HUES64 (cell line): Measurements from ENCODE around the gene TADA2B.
"Not testable (repeated sequence)": the region's sequence is repeated elsewhere in the genome, so short reads cannot be mapped to it uniquely, and the experiment has no call there.

Experiments
- H3K27ac ChIP-seq: 2 replicates; pipeline ENCODE4 v1.7.0; 2013; ENCODE audit warnings: low read depth, low read length, inconsistent platforms
- H3K27me3 ChIP-seq: 2 replicates; pipeline ENCODE4 v1.6.1; 2013; ENCODE audit warnings: mild to moderate bottlenecking, low read length; ENCODE audit not compliant: insufficient read depth
- H3K36me3 ChIP-seq: 2 replicates; pipeline ENCODE4 v1.6.1; 2013; ENCODE audit warnings: mild to moderate bottlenecking, low read length; ENCODE audit not compliant: insufficient read depth
- H3K4me1 ChIP-seq: 2 replicates; pipeline ENCODE4 v1.6.1; 2013; ENCODE audit warnings: mild to moderate bottlenecking, low read length, moderate library complexity; ENCODE audit not compliant: insufficient read depth
- H3K4me3 ChIP-seq: 2 replicates; pipeline ENCODE4 v1.5.1; 2013; ENCODE audit warnings: mild to moderate bottlenecking, low read length, moderate library complexity
- H3K9ac ChIP-seq: 2 replicates; pipeline ENCODE4 v1.6.1; 2013; ENCODE audit warnings: mild to moderate bottlenecking, low read depth, low read length
- H3K9me3 ChIP-seq: 2 replicates; pipeline ENCODE4 v1.6.1; 2013; ENCODE audit warnings: low read depth, low read length; ENCODE audit not compliant: insufficient read depth
- WGBS: fragments of 150-250, 120-280 bp; methylation state at CpG from one replicate; pipeline ENCODE4 v1.1.7; 2013; ENCODE audit warnings: missing lambda C conversion rate; 5-methylcytosine and 5-hydroxymethylcytosine counted together

Gene TADA2B

DNA sequence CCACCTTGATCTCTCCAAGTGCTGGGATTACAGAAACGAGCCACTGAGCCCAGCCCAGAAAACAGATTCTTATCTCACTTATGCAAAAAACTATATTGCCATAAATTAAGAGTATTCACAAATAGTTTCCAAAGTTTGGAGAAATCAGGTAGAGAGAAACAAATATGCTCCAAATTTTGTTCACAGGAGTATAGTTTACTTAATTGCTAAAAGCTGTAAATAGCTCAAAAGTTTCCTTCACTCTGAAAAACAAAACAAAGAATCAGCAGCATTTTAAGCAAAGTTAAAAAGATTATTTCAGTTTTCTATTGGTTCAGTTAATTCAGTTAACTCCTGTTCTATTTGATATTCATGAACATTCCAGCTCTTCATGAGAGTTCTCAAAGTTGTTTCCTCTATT lies 43.2 kb downstream of the TADA2B start:
- Histone ChIP-seq H3K9ac (no peak overlapping the region), H3K4me1 (no peaks in the 10 kb centered on the region), H3K36me3 (no peaks in the 10 kb centered on the region), H3K4me3 (no peak overlapping the region), H3K27me3 (peaks cover 82% of the 10 kb centered on the region), H3K27ac (no peak overlapping the region), H3K9me3 (peaks cover 10% of the 10 kb centered on the region; the same call in 1 of the 2 replicates)
- 30% methylated on average over 1 of the region's 1 CpG for WGBS

GRCh38 chr4:7087036-7087435 lies 43.9 kb downstream of the TADA2B start:
- Histone ChIP-seq H3K4me1 (no peaks in the 10 kb centered on the region), H3K9me3 (peaks cover 10% of the 10 kb centered on the region; the same call in 1 of the 2 replicates), H3K27ac (no peak overlapping the region), H3K9ac (no peak overlapping the region), H3K36me3 (no peaks in the 10 kb centered on the region), H3K4me3 (no peak overlapping the region), H3K27me3 (peaks cover 84% of the 10 kb centered on the region)
- 82% methylated on average over 3 of the region's 3 CpGs for WGBS

DNA sequence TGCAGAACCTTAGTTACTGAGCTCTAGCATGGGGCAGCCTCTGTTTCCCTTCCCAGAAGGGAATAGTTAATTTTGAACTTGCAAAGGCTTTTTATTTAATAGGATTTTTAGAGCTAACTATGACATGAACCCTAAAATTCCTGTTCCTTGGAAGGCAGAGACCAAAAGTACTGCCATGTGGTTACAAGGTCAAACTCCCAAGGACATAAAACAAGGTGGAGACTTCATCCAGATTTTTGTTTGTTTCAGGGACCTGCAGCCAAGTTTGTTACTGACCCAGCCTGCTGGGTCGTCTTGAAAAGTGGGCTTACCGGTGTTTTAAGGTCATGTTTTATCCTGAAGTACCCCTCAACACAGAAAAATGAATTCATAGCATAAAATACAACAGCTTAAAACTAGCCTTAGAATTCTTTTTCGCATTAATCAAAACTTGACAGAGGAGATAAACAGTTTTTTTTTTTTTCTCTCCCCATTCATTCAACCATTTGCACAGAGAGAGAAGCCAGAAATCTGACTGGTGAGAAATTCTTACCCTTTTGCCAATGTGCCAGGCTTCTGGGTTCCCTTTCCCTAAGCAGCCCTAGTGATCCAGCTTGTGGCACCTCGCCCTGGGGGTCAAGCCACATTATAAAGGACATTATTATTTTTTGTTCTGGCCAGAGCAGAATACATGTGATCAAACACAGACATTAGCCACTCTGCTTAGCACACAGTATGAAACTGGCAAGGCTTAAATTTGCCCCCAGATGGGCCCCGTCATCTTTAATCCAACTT lies 46.2 kb downstream of the TADA2B start:
- H3K9me3 ChIP-seq: peaks cover 10% of the 10 kb centered on the region; the same call in 1 of the 2 replicates
- H3K27me3 ChIP-seq: peaks cover 91% of the 10 kb centered on the region
- 90% methylated on average over 5 of the region's 5 CpGs for WGBS
- no peak overlapping the region for H3K4me3 ChIP-seq
- H3K27ac ChIP-seq: no peak overlapping the region
- no peaks in the 10 kb centered on the region for H3K36me3 ChIP-seq
- no peaks in the 10 kb centered on the region for H3K4me1 ChIP-seq
- no peak overlapping the region for H3K9ac ChIP-seq

- Histone ChIP-seq H3K27me3 (peaks cover 96% of the 10 kb centered on the region), H3K9ac (no peak overlapping the region), H3K4me1 (no peaks in the 10 kb centered on the region), H3K9me3 (peaks cover 4% of the 10 kb centered on the region; the same call in 1 of the 2 replicates), H3K27ac (no peak overlapping the region), H3K36me3 (no peaks in the 10 kb centered on the region), H3K4me3 (no peak overlapping the region)
- 67% methylated on average over 1 of the region's 3 CpGs for WGBS
Measured at GRCh38 chr4:7092026-7092425, 48.9 kb downstream of the TADA2B start.

DNA sequence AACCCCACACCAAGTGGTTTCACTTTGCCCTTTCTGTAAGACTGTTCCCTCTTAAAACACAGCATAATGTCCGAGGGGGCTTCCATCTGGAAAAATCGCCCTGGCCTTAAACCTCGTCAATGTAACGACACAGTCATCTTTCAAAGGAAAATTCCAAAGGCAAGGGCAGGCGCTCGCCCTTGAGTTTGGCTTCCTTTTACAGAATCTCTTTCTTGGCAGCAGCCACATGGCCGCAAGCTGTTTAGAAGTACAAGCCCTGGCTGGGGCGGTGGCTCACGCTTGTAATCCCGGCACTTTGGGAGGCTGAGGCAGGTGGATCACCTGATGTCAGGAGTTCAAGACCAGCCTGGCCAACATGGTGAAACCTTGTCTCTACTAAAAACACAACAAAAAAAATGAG lies 51.7 kb downstream of the TADA2B start:
- Histone ChIP-seq H3K27me3 (peaks cover 91% of the 10 kb centered on the region), H3K9me3 (no peaks in the 10 kb centered on the region), H3K27ac (no peak overlapping the region), H3K9ac (no peak overlapping the region), H3K4me1 (no peaks in the 10 kb centered on the region), H3K4me3 (no peak overlapping the region), H3K36me3 (no peaks in the 10 kb centered on the region)
- 92% methylated on average over 10 of the region's 10 CpGs for WGBS

DNA sequence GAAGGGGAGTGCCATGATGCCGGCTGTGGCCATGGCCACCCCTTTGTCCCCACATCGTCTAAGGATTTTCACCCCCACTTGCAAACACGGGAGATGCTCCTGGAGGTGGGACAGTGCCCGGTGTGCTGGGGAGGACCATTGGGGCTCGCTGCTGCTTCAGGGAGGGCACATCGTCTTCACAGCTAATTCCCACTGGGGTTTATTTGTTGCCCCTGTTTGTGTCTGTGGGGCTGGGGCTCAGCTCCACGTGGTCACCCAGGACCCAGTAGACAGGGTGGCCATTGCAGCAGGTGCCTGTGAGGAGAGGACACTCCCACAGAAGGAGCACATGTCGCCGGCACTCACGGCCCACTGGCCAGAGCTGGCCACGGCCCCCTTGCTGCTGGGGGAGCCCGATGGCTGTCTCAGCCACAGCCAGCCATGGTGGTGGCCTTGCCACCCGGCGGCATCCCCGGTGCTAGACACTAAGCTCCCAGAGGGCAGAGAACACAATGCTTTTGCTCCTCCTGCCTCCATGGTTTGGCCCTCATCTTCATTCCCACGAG lies 52.5 kb downstream of the TADA2B start:
- WGBS: 91% methylated on average over 16 of the region's 16 CpGs
- Histone ChIP-seq H3K9ac (no peak overlapping the region), H3K4me1 (no peaks in the 10 kb centered on the region), H3K36me3 (no peaks in the 10 kb centered on the region), H3K9me3 (no peaks in the 10 kb centered on the region), H3K27me3 (peaks cover 90% of the 10 kb centered on the region), H3K27ac (no peak overlapping the region), H3K4me3 (no peak overlapping the region)

GRCh38 chr4:7096236-7096635 lies 53.1 kb downstream of the TADA2B start:
- H3K27me3 ChIP-seq: peaks cover 86% of the 10 kb centered on the region
- H3K36me3 ChIP-seq: no peaks in the 10 kb centered on the region
- H3K9ac ChIP-seq: no peak overlapping the region
- H3K9me3 ChIP-seq: no peaks in the 10 kb centered on the region
- no peak overlapping the region for H3K4me3 ChIP-seq
- 95% methylated on average over 7 of the region's 7 CpGs for WGBS
- no peak overlapping the region for H3K27ac ChIP-seq
- H3K4me1 ChIP-seq: 0 out of 2 replicates have a peak, but pooled peaks cover under 1% of the 10 kb centered on the region

DNA sequence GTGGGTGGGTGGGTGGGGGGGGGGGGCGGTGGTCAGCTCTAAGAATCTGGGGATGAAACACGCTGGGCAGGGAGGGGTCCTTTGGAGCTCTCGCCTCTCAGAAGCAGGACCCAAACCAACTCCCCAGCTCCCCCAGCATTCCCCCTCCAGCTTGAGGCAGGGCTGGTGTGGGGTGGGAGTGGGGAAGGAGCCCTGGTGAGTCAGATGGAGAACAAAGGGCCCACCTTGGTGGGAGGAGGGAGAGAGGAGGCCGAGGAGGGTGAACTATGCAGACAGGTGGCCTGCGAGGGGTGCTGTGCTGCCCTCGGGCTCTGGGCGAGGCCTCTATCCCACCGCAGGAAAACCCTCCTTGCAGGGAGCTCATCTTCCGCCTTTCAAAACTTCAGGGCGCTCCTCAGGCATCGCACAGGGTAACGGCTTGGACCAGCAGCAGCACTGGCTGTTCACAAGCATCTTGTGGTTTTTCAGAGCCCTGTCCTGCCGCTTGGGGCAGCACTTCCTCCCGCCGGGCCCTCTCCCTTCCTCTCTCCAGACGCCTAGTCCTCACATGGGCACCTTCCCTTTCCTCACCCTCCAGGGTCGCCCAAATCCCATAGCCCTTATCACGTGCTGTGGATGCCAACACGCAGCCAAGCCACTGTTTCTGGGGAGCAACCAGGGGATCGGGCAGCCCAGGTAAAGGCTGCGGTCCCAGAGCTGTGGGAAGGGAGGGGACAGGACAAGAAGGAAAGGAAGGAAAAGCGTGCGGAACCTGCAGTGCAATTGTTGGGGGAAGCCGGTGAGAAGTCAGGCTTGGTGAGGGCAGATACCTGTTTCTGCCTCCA lies 58.7 kb downstream of the TADA2B start:
- WGBS: 12% methylated on average over 21 of the region's 24 CpGs
- peaks cover 6% of the 10 kb centered on the region; the same call in 1 of the 2 replicates for H3K4me1 ChIP-seq
- no peak overlapping the region for H3K27ac ChIP-seq
- peak overlapping the region; percentile 43 for H3K4me3 ChIP-seq
- no peaks in the 10 kb centered on the region for H3K36me3 ChIP-seq
- H3K9me3 ChIP-seq: no peaks in the 10 kb centered on the region
- H3K9ac ChIP-seq: no peak overlapping the region
- H3K27me3 ChIP-seq: peaks cover 53% of the 10 kb centered on the region

- not testable (repeated sequence) for H3K27ac ChIP-seq
Measured at GRCh38 chr4:7102516-7102909, 59.3 kb downstream of the TADA2B start.

DNA sequence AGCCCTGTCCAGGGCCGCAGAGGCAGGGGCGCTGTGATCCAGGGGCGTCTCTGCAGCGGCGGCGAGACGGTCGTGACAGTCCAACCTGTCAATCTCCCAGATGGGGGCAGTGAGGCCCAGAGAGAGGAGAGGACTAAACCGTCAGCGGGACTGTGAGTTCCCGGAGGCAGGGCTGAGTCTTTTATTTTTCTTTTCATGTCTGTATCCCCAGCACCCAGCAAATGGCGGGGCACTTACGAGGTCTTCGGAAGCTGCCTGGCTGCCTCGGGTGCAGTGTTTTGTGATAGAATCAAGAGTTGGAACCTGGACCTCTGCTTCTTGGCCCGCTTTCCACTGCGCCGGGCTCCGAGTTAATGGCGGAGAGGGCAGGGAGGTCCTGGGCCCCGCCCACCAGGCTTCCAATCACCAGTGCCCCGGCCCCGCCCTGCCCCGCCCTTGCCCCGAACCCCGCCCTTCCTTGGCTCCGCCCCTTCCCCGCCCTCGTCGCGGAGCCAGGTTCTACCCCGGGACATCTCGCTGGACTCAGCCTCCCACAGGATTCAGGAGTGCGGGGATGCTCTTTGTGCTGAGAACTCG lies 59.9 kb downstream of the TADA2B start:
- Histone ChIP-seq H3K36me3 (no peaks in the 10 kb centered on the region), H3K27me3 (peaks cover 41% of the 10 kb centered on the region), H3K27ac (no peak overlapping the region), H3K9me3 (no peaks in the 10 kb centered on the region), H3K4me1 (peaks cover 6% of the 10 kb centered on the region; the same call in 1 of the 2 replicates), H3K9ac (peak overlapping the region; percentile 37; the same call in 1 of the 2 replicates), H3K4me3 (peak overlapping the region; percentile 84)
- WGBS: under 1% methylated on average over 35 of the region's 35 CpGs

More at GRCh38 chr4:7102516-7102909, 59.3 kb downstream of the TADA2B start:
- H3K4me1 ChIP-seq, H3K9ac ChIP-seq, H3K9me3 ChIP-seq, H3K36me3 ChIP-seq: not testable (repeated sequence)
- 71% methylated on average over 9 of the region's 12 CpGs for WGBS
- H3K27me3 ChIP-seq: peaks cover 47% of the 10 kb centered on the region
- peak overlapping the region; percentile 84 for H3K4me3 ChIP-seq
